OCI-LY3 (cell line): ENCODE results near the gene MRTFA.

Experiments
- EZH2phosphoT487 ChIP-seq: fragments of 200-600 bp; shearing (Covaris generic); IDR thresholded peaks from 2 replicates; pipeline ENCODE4 v1.6.1; 2018; ENCODE audit warnings: antibody characterized with exemption, mixed run types, low read depth
- TF ChIP-seq, protein P1 (sequence below): fragments of 200-600, 300-600 bp; sonication (generic); IDR thresholded peaks from 2 replicates; pipeline ENCODE4 v1.5.1; 2014; ENCODE audit warnings: antibody characterized with exemption, low read length, low read depth

DNA sequence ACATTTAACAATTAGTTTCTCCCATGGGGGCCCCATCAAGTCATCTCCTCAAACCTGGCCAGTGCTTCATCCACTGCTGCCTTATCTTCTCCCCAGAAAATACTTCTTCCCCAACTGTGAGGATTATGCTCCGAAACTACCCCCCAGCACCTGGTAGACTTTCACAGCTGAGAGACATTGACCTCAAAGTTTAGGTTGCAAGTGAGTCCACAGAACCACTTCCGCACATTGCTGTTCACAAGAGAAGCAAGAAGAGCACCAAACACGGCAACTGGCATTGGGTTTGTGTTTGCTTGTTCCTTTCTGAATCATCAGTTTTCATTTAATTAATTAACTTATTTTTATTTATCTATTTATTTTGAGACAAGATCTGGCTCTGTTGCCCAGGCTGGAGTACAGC, 48.9 kb upstream of the MRTFA start:
- TF ChIP-seq, protein P1, sequence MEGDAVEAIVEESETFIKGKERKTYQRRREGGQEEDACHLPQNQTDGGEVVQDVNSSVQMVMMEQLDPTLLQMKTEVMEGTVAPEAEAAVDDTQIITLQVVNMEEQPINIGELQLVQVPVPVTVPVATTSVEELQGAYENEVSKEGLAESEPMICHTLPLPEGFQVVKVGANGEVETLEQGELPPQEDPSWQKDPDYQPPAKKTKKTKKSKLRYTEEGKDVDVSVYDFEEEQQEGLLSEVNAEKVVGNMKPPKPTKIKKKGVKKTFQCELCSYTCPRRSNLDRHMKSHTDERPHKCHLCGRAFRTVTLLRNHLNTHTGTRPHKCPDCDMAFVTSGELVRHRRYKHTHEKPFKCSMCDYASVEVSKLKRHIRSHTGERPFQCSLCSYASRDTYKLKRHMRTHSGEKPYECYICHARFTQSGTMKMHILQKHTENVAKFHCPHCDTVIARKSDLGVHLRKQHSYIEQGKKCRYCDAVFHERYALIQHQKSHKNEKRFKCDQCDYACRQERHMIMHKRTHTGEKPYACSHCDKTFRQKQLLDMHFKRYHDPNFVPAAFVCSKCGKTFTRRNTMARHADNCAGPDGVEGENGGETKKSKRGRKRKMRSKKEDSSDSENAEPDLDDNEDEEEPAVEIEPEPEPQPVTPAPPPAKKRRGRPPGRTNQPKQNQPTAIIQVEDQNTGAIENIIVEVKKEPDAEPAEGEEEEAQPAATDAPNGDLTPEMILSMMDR, result no peak
- TF ChIP-seq EZH2phosphoT487, result no peak
